Measurements from ENCODE around the gene DCLRE1B. TPM values are rescaled to one million over a fixed set of nuclear protein-coding genes. Genes with fewer than 3 reads are reported as not detected.

The DCLRE1B gene
- total RNA-seq, 4 donors from 2014 or later = 3.5 to 7.2 (median 4.3) TPM

DNA sequence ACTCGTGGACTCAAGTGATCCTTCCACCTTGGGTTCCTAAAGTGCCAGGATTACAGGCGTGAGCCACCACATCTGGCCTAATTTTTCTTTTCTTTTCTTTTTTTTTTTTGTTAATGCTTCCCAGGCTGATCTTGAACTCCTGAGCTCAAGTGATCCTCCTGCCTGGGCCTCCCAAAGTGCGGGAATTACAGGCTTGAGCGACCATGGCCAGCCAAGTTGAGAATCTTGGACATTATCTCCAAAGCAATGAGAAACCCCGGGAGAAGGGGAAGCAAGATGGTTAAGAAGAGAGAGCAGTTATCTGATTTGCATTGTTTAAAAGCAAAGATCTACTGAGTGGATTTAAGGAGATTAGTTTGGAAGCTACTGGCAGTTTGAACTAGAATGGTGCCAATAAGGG, 33.1 kb downstream of the DCLRE1B start:
- no peak for DNase-seq (ENCODE audit: low spot score in 2 of 2)
- no peak overlapping the region for H3K27ac ChIP-seq
- H3K9me3 ChIP-seq = no peaks in the 10 kb centered on the region
- 74 to 84% methylated on average over 5 of the region's 5 CpGs for WGBS, 2 donors
- H3K4me3 ChIP-seq = no peak overlapping the region
- TF ChIP-seq, protein P1, sequence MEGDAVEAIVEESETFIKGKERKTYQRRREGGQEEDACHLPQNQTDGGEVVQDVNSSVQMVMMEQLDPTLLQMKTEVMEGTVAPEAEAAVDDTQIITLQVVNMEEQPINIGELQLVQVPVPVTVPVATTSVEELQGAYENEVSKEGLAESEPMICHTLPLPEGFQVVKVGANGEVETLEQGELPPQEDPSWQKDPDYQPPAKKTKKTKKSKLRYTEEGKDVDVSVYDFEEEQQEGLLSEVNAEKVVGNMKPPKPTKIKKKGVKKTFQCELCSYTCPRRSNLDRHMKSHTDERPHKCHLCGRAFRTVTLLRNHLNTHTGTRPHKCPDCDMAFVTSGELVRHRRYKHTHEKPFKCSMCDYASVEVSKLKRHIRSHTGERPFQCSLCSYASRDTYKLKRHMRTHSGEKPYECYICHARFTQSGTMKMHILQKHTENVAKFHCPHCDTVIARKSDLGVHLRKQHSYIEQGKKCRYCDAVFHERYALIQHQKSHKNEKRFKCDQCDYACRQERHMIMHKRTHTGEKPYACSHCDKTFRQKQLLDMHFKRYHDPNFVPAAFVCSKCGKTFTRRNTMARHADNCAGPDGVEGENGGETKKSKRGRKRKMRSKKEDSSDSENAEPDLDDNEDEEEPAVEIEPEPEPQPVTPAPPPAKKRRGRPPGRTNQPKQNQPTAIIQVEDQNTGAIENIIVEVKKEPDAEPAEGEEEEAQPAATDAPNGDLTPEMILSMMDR (IDR thresholded peaks at IDR 0.05) = no peak
- TF ChIP-seq POLR2A (IDR thresholded peaks at IDR 0.05) = no peak
- no peak for TF ChIP-seq EP300 (IDR thresholded peaks at IDR 0.05)
- peaks cover 0 to 67% (median 12%) of the 10 kb centered on the region in 4 donors for H3K4me1 ChIP-seq
- H3K36me3 ChIP-seq = peaks cover 0 to 29% (median 0%) of the 10 kb centered on the region in 3 donors
- no peaks in the 10 kb centered on the region for H3K27me3 ChIP-seq

DNA sequence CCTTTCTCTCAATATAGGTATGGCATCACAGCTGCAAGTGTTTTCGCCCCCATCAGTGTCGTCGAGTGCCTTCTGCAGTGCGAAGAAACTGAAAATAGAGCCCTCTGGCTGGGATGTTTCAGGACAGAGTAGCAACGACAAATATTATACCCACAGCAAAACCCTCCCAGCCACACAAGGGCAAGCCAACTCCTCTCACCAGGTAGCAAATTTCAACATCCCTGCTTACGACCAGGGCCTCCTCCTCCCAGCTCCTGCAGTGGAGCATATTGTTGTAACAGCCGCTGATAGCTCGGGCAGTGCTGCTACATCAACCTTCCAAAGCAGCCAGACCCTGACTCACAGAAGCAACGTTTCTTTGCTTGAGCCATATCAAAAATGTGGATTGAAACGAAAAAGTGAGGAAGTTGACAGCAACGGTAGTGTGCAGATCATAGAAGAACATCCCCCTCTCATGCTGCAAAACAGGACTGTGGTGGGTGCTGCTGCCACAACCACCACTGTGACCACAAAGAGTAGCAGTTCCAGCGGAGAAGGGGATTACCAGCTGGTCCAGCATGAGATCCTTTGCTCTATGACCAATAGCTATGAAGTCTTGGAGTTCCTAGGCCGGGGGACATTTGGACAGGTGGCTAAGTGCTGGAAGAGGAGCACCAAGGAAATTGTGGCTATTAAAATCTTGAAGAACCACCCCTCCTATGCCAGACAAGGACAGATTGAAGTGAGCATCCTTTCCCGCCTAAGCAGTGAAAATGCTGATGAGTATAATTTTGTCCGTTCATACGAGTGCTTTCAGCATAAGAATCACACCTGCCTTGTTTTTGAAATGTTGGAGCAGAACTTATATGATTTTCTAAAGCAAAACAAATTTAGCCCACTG, 35.5 kb downstream of the DCLRE1B start:
- no peaks in the 10 kb centered on the region for H3K9me3 ChIP-seq
- no peak overlapping the region for H3K27ac ChIP-seq
- peaks cover 0 to 51% (median 4%) of the 10 kb centered on the region in 4 donors for H3K4me1 ChIP-seq
- no peak for DNase-seq (ENCODE audit: low spot score in 2 of 2)
- 82% methylated on average over 16 of the region's 16 CpGs for WGBS, 2 donors
- no peak for TF ChIP-seq POLR2A (IDR thresholded peaks at IDR 0.05)
- TF ChIP-seq EP300 (IDR thresholded peaks at IDR 0.05) = no peak
- TF ChIP-seq, protein P1 (IDR thresholded peaks at IDR 0.05) = no peak
- peaks cover 0 to 47% (median 0%) of the 10 kb centered on the region in 3 donors for H3K36me3 ChIP-seq
- H3K4me3 ChIP-seq = no peak overlapping the region
- H3K27me3 ChIP-seq = no peaks in the 10 kb centered on the region

DNA sequence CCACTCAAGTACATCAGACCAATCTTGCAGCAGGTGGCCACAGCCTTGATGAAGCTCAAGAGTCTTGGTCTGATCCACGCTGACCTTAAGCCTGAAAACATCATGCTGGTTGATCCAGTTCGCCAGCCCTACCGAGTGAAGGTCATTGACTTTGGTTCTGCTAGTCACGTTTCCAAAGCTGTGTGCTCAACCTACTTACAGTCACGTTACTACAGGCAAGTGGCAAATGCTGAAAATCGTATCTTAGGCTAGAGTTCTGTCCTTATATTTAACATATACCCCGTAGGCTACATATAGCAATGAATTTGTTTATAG, 36.1 kb downstream of the DCLRE1B start:
- no peak overlapping the region for H3K27ac ChIP-seq
- H3K4me1 ChIP-seq = peaks cover 0 to 51% (median 2%) of the 10 kb centered on the region in 4 donors
- H3K36me3 ChIP-seq = peaks cover 0 to 51% (median 0%) of the 10 kb centered on the region in 3 donors
- no peak overlapping the region for H3K4me3 ChIP-seq
- H3K27me3 ChIP-seq = no peaks in the 10 kb centered on the region
- DNase-seq (ENCODE audit: low spot score in 2 of 2) = no peak
- WGBS, 2 donors = 82 to 91% methylated on average over 7 of the region's 7 CpGs
- TF ChIP-seq EP300 (IDR thresholded peaks at IDR 0.05) = no peak
- TF ChIP-seq, protein P1 (IDR thresholded peaks at IDR 0.05) = no peak
- TF ChIP-seq POLR2A (IDR thresholded peaks at IDR 0.05) = no peak
- H3K9me3 ChIP-seq = no peaks in the 10 kb centered on the region

DNA sequence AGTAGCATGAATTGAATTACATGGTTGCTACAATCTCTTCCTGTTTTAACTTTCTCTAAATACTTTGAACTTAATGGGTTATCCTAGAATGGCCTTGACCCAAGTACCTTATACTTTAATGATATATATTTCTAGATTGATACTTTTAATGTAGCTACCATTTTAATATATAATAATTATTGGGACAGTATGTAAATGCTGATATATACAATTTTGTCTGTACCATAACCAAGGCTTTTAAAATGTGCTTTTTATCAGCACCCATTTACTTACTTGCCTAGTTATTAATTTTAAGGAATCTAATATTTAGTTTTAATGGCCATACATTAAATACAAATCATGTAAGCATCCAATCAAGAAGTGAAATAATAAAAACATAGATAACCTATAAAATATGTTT, 37.4 kb downstream of the DCLRE1B start:
- peaks cover 0 to 57% (median 11%) of the 10 kb centered on the region in 4 donors for H3K4me1 ChIP-seq
- H3K36me3 ChIP-seq = peaks cover 0 to 51% (median 0%) of the 10 kb centered on the region in 3 donors
- TF ChIP-seq POLR2A (IDR thresholded peaks at IDR 0.05) (no peak), EP300 (IDR thresholded peaks at IDR 0.05) (no peak)
- TF ChIP-seq, protein P1 (IDR thresholded peaks at IDR 0.05) = no peak
- H3K27ac ChIP-seq = no peak overlapping the region
- no peaks in the 10 kb centered on the region for H3K27me3 ChIP-seq
- DNase-seq (ENCODE audit: low spot score in 2 of 2) = no peak
- H3K9me3 ChIP-seq = no peaks in the 10 kb centered on the region
- no peak overlapping the region for H3K4me3 ChIP-seq

DNA sequence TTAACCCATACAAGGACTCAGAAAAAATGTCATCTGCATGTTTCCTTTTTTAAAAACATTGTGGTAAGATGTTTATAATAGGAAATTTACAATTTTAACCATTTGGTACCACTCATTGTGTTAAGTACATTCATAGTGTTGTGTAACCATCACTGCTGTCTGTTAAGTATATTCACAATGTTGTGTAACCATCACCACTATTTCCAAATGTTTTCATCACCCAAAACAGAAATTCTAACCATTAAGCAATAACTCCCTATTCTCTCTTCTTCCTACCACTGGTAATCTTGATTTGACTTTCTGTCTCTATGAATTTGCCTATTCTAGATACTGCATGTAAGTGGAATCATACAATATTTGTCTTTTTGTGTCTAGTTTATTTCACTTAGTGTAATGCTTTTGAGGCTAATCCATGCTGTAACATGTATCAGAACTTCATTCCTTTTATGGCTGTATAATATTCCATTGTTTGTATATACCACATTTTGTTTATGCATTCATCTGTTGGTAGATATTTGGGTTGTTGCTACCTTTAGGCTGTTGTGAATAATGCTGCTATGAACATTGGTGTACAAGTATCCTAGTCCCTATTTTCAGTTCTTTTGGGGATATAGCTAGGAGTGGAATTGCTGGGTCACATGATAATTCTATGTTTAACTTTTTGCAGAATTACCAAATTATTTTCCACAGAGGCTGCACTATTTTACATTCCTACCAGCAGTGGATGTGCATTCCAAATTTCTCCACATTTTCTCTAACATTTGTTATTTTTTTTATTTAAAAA, 38.1 kb downstream of the DCLRE1B start:
- TF ChIP-seq EP300 (IDR thresholded peaks at IDR 0.05) (no peak), POLR2A (IDR thresholded peaks at IDR 0.05) (no peak)
- TF ChIP-seq, protein P1 (IDR thresholded peaks at IDR 0.05) = no peak
- H3K4me1 ChIP-seq = peaks cover 0 to 59% (median 12%) of the 10 kb centered on the region in 4 donors
- H3K27ac ChIP-seq = no peak overlapping the region
- H3K36me3 ChIP-seq = peaks cover 0 to 51% (median 0%) of the 10 kb centered on the region in 3 donors
- no peaks in the 10 kb centered on the region for H3K27me3 ChIP-seq
- DNase-seq (ENCODE audit: low spot score in 2 of 2) = no peak
- H3K9me3 ChIP-seq = no peaks in the 10 kb centered on the region
- H3K4me3 ChIP-seq = no peak overlapping the region

All from tibial nerve (tissue), 4 donors.